LNCAP (cell line): ENCODE data around the gene MYL6.

Experiments used
- TF ChIP-seq, protein P1 (sequence below): fragments of 450-650 bp; IDR thresholded peaks from 2 replicates; pipeline ENCODE4 v1.5.1; 2017; ENCODE audit warnings: mild to moderate bottlenecking

Gene MYL6

DNA sequence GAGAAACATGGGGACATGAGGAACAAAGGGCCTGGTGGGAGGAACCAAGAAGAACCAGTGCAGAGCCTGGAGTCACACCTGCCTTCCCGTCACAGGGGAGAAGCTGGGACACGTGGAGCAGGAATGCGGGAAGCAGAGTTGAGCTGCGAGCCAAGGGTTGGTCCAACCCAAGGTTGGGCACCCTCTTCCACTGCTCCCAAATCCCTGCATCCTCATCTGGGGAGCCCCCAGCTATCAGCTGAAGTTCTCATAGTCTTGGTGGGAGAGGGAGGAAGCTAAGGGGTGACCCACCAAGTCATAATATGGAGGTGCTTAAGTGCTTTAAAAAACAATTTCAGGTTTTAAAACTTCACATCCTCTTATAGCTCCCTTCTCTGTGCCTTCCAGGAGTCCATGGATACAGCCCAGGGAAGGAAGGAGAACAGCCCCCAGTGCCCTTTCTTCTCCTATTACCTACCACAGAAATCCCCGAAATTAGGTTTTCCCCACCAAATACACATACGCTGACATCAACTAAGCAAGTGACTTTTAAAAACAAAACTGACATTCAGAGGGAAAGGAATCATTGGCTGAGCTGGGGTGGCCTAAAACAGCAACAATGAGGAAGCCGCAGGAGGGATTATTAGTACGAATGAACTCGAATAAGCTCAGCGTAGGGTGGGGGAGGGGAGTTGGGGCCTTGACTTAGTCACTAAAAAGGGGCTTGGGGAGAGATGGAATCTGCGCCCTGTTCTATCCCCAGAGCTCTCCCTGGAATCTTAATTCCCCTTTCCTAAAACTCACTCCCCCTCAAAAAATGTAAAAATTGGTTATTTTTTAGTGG is 4.5 kb downstream of the MYL6 start:
- TF ChIP-seq, protein P1, sequence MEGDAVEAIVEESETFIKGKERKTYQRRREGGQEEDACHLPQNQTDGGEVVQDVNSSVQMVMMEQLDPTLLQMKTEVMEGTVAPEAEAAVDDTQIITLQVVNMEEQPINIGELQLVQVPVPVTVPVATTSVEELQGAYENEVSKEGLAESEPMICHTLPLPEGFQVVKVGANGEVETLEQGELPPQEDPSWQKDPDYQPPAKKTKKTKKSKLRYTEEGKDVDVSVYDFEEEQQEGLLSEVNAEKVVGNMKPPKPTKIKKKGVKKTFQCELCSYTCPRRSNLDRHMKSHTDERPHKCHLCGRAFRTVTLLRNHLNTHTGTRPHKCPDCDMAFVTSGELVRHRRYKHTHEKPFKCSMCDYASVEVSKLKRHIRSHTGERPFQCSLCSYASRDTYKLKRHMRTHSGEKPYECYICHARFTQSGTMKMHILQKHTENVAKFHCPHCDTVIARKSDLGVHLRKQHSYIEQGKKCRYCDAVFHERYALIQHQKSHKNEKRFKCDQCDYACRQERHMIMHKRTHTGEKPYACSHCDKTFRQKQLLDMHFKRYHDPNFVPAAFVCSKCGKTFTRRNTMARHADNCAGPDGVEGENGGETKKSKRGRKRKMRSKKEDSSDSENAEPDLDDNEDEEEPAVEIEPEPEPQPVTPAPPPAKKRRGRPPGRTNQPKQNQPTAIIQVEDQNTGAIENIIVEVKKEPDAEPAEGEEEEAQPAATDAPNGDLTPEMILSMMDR = no peak

DNA sequence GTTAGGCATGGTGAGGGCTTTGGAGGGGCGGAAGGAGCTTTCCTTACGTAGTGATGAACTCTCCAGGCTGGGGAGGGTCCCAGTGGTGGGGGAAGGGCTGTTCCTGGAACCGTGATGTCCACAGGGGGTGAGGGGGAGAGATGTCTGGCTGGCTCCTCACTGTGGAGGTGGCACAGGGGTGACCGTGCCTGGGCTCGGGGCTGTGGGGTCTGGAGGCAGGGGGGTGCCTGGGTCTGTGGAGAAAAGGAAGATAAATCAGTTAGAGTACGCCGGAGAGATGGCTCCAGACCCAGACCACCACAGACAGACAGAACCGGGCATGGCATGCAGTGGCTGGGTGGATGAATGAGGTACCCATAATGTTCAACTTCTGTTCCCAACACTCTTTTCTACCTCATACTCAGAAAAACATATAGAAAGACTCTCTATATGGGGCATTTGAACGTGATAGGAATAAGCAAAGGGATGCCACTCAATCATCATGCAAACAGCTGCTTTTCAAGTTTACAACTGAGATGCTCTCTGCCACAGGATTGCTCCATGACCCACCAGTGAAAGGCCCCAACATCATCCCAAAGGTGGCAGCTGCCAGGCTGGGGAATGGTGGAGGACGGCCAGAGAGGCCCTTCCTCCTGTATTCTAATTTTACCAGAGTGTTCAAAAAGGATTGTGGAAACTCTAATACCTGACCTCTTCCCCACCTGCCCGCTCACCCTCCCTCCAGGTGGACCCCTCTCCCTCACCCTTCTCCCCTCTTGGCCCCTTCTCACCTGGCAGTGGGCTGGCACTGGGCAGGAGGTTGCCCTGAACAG is 5.6 kb downstream of the MYL6 start:
- TF ChIP-seq, protein P1 = no peak

DNA sequence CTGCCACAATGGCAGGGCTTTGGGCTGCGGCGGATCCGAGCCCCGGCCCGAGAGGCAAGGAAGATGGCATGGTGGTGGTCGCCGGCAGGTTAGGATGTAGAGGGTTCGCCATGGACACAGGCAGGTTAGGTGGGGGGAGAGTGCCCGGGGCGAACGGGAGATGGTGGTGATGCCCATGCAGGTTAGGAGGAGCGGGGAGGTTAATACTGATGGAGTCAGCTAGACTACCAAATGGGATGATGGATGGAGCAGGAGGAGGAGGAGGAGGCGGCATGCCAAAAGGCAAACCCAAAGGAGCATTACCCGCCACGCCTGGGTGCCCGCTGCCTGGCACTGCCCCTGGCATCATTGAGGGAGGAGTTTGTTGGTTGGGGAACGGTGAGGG is 6.2 kb downstream of the MYL6 start:
- TF ChIP-seq, protein P1 = no peak

DNA sequence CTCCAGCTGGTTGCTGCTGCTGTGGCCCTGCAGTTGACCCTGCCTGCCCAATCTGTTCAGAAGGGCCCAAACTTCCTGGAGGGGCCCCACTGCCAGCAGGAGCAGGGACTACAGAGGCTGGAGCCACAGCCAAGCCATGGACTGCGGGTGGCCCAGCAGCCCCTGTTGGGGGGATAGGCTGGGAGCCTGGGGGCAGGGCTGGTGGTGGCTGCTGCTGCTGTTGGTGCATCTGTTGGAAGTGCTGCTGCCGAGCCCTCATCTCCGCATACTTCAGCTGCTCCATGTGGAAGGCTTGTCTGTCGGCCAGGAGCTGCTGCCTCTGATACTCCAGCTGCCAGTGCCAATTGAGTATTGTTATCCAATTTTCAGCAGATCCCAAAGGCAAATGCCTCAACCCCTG is 7.2 kb downstream of the MYL6 start:
- TF ChIP-seq, protein P1 = no peak

DNA sequence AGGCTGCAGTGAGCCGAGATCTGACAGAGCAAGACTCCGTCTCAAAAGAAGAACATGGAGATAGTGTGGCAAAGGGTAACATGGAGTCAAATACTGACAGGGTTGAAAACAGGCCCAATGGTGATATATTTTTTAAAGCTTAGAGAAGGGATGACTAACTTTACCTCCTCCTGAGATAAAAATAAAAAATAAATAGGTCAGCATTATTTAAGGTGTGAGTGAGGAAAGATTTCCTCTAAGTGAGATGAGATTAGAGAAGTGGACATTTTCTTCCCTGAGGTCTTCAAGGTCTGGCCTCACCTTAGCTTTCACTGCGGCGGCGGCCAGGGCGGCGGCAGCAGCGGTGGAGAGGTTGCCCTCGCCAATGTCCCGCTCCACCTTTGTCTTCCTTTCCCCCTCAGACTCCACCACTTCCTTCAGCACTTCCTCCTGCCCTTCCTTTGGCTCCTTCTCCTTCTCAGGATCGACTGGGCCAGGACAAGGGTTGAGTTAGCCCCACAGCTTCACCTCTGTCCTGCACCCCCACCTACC is 11.1 kb downstream of the MYL6 start:
- TF ChIP-seq, protein P1 = no peak

DNA sequence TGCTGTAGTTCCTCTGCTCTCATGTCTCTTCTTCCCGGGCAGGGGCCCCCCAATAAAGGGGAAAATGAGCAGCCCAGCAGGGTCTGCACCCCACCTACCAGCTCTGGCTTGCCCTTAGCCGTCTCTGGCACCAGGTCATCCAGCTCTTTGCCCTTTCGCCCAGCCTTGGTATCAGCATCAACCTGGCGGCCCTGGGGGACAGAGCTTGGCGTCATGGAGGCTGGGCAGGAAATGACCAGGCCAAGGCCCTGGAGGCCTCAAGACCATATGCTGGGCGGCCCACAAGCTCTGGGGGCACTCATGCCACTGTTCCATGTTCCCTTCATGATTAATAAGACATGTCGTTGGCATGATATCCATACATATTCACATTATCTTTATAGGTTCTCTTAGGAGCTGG is 14.7 kb downstream of the MYL6 start:
- TF ChIP-seq, protein P1 = no peak

DNA sequence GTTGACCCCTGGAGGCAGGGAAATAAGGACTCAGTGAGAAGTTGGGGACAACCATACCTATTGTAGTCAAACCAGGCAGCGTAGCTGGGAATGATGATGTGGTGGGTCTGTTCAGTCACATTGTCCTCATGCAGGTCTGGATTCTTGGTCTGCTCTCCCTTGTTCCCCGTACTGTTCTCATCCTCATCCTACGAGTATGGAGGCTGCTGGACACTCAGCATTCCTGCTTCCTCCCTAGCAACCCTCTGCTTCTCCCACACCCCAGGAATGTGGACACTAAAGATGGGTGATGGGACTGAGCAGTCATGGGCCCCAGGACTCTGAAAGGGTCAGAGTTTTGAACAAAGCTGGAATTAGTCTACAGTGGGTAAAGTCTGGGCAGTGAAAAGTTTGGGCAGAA is 20.2 kb downstream of the MYL6 start:
- TF ChIP-seq, protein P1 = no peak
